Left renal cortex interstitium (tissue), 4 donors: Measurements from ENCODE around the gene SPRY4. TPM values are rescaled to one million over a fixed set of nuclear protein-coding genes. Genes with fewer than 3 reads are reported as not detected.
A peak's percentile ranks its signal among the peaks of the same experiment; 100 is the strongest.
"Not testable (repeated sequence)": the region's sequence is repeated elsewhere in the genome, so short reads cannot be mapped to it uniquely, and the experiment has no call there.

Experiments used
- DNase-seq, 4 donors: peaks; one replicate each; pipeline ENCODE4 v3.0.0-alpha.2; 2013; ENCODE audit warnings: low read depth in 4 of 4, low spot score in 2 of 4, missing footprints in 1 of 4
- polyA plus RNA-seq, 4 donors: library from polyadenylated mRNA; unstranded; fragments of 120-200 nt; gene quantifications; one replicate each; pipeline ENCODE4 v1.2.1, GENCODE V29; 2013; ENCODE audit not compliant: insufficient read length in 4 of 4

Gene SPRY4
- polyA plus RNA-seq, 4 donors: 26.9 to 36.3 (median 32.2) TPM

GRCh38 chr5:142339781-142340180 lies 15.0 kb upstream of the SPRY4 start:
- DNase-seq: no peak

GRCh38 chr5:142334538-142334937 lies 9.7 kb upstream of the SPRY4 start:
- DNase-seq: no peak

GRCh38 chr5:142333749-142334148 lies 8.9 kb upstream of the SPRY4 start:
- not testable (repeated sequence) for DNase-seq

- no peak for DNase-seq
These were observed 5.6 kb upstream of the SPRY4 start for GRCh38 chr5:142330444-142330843.

- no peak for DNase-seq
These were observed 5.2 kb upstream of the SPRY4 start for GRCh38 chr5:142330026-142330425.

- DNase-seq: no peak
These were observed 2.5 kb upstream of the SPRY4 start for GRCh38 chr5:142327111-142327842.

GRCh38 chr5:142326480-142326938 lies 1.7 kb upstream of the SPRY4 start:
- DNase-seq: no peak

- DNase-seq: peak in 1 of 4 donors; percentile 55
These were observed 1.1 kb upstream of the SPRY4 start for GRCh38 chr5:142325725-142326479.

GRCh38 chr5:142324136-142324870 lies 518 bp downstream of the SPRY4 start:
- DNase-seq: no peak

- no peak for DNase-seq
These were observed 1.2 kb downstream of the SPRY4 start for GRCh38 chr5:142323480-142324135.

- no peak for DNase-seq
These were observed 1.9 kb downstream of the SPRY4 start for GRCh38 chr5:142322747-142323479.

- DNase-seq: no peak
These were observed 2.4 kb downstream of the SPRY4 start for GRCh38 chr5:142322403-142322746.

- DNase-seq: no peak
These were observed 3.8 kb downstream of the SPRY4 start for GRCh38 chr5:142320851-142321560.

- no peak for DNase-seq
These were observed 4.4 kb downstream of the SPRY4 start for GRCh38 chr5:142320430-142320738.

GRCh38 chr5:142319560-142320429 lies 5.0 kb downstream of the SPRY4 start:
- DNase-seq: no peak

- no peak for DNase-seq
These were observed 5.7 kb downstream of the SPRY4 start for GRCh38 chr5:142319105-142319504.

- DNase-seq: no peak
These were observed 7.1 kb downstream of the SPRY4 start for GRCh38 chr5:142317753-142318152.

GRCh38 chr5:142317173-142317572 lies 7.6 kb downstream of the SPRY4 start:
- DNase-seq: no peak

- no peak for DNase-seq
These were observed 8.1 kb downstream of the SPRY4 start for GRCh38 chr5:142316681-142317080.
